Right lobe of liver (tissue), 4 donors: ENCODE data around the gene CYP2A13.

Source experiments
- POLR2A ChIP-seq: fragments of 450-650 bp; IDR thresholded peaks from one replicate; pipeline ENCODE4 v1.6.1; 2017; ENCODE audit warnings: antibody characterized with exemption, mild to moderate bottlenecking
- TF ChIP-seq, protein P1 (sequence below), 4 donors: fragments of 200-600 bp in 3 of 4; fragments of 450-650 bp in 1 of 4; IDR thresholded peaks; one replicate each; pipeline versions ENCODE4 v1.5.1 to v1.8.0; 2016 to 2022; ENCODE audit warnings: antibody characterized with exemption in 4 of 4, mild to moderate bottlenecking in 2 of 4
- donor health status: DM: no; HTN: no; CAD: no.
- donor health status: DM: no; HTN: no; CAD: no.
- donor health status: DM: no; HTN: yes; CAD: no.

DNA sequence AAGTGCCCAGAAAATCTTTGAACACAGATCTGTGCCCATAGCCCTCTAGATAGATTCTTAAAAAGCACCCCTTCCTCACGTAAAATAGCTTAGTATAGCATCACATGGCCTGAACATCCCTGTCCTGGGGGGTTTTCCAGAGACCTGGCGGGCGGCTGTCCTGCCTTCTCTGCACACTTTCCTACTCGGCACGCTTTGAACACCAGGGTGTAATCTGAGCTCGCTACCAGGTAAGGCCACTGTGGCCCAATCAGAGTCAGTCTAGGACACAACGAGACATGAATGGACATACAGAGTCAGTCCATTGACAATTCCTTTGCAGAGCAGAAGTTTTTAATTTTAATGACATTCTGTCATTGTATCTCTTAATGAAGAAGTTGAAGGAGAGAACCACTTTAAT, 8.1 kb downstream of the CYP2A13 start:
- no peak for TF ChIP-seq POLR2A
- TF ChIP-seq, protein P1, sequence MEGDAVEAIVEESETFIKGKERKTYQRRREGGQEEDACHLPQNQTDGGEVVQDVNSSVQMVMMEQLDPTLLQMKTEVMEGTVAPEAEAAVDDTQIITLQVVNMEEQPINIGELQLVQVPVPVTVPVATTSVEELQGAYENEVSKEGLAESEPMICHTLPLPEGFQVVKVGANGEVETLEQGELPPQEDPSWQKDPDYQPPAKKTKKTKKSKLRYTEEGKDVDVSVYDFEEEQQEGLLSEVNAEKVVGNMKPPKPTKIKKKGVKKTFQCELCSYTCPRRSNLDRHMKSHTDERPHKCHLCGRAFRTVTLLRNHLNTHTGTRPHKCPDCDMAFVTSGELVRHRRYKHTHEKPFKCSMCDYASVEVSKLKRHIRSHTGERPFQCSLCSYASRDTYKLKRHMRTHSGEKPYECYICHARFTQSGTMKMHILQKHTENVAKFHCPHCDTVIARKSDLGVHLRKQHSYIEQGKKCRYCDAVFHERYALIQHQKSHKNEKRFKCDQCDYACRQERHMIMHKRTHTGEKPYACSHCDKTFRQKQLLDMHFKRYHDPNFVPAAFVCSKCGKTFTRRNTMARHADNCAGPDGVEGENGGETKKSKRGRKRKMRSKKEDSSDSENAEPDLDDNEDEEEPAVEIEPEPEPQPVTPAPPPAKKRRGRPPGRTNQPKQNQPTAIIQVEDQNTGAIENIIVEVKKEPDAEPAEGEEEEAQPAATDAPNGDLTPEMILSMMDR (IDR thresholded peaks at IDR 0.05), result no peak
